Pancreas (tissue), 10 donors: ENCODE results near the gene KIZ. TPM values are rescaled to one million over a fixed set of nuclear protein-coding genes. Genes with fewer than 3 reads are reported as not detected.

Experiments
- ATAC-seq, 4 donors: fragments of 200-7000 bp; cut with Tn5 transposase; one replicate each; pipeline versions ENCODE4 v1.8.0 to v1.9.1; 2020; ENCODE audit warnings: mild to moderate bottlenecking in 4 of 4, moderate library complexity in 4 of 4
- DNase-seq, 6 donors: peaks; one replicate each; pipeline ENCODE4 v3.0.0-alpha.2; 2020
- FAIRE-seq: peaks from 2 replicates; lab custom pipeline; 2012; peaks lifted over from hg19 to GRCh38; lab: Jason Lieb, UNC
- H3K27ac ChIP-seq, 4 donors: fragments of 200-600 bp; sonication (generic); 1 replicate in 3 of 4; 2 replicates in 1 of 4; pipeline versions ENCODE4 v1.5.0 to v1.8.0; 2020
- H3K27me3 ChIP-seq, 4 donors: fragments of 200-600 bp; one replicate each; pipeline ENCODE4 v1.8.0; 2021
- H3K36me3 ChIP-seq, 3 donors: fragments of 200-600 bp; sonication (generic) in 1 of 3; one replicate each; pipeline versions ENCODE4 v1.5.0 to v1.8.0; 2020 to 2021
- H3K4me1 ChIP-seq, 3 donors: fragments of 200-600 bp; one replicate each; pipeline ENCODE4 v1.8.0; 2021
- H3K4me3 ChIP-seq, 4 donors: fragments of 200-600 bp; sonication (generic) in 2 of 4; one replicate each; pipeline versions ENCODE4 v1.5.0 to v1.8.0; 2020 to 2021
- H3K9me3 ChIP-seq, 4 donors: fragments of 200-600 bp; one replicate each; pipeline ENCODE4 v1.8.0; 2021
- CTCF ChIP-seq, 4 donors: fragments of 200-600 bp; sonication (generic) in 3 of 4; IDR thresholded peaks; one replicate each; pipeline versions ENCODE4 v1.5.0 to v1.8.0; 2021; ENCODE audit warnings: antibody characterized with exemption in 4 of 4
- WGBS, 2 donors: extraction: QIAGEN DNeasy Blood & Tissue Kit; methylation state at CpG; one replicate each; pipeline ENCODE4 v1.1.7; 2013; 5-methylcytosine and 5-hydroxymethylcytosine counted together
- intact Hi-C, 3 donors: fragments of 100-400 bp; cut with DNase I; formaldehyde crosslinking; loops; one replicate each; pipeline versions ENCODE4 v1.11.1 to v1.14.2; 2022
- polyA plus RNA-seq, 2 donors: library from polyadenylated mRNA; stranded (reverse); fragments of 200-250 nt; gene quantifications; one replicate each; pipeline ENCODE4 v1.2.3, GENCODE V29; 2013
- total RNA-seq, 6 donors: library from RNA; stranded (reverse); fragmentation: NEBNext Ultra II Directional in 4 of 6; extraction: Animal tissue kit (Norgen Biotek cat#: 25700) in 4 of 6; gene quantifications; one replicate each; pipeline versions ENCODE4 v1.2.1 to v1.2.4, GENCODE V29; 2021 to 2023
- donor health status: healthy with polysubstance abuse.
- donor health status: DM: no; HTN: no; CAD: no; lungs with moderate emphysema.
- donor health status: DM: no; HTN: no; CAD: no.
- donor health status: control.
- donor health status: control.
- donor health status: Bipolar disorder and iron deficiency.
- donor health status: DM: yes; HTN: yes; CAD: no.
- donor health status: DM: no; HTN: no; CAD: no.
- donor health status: DM: no; HTN: no; CAD: no.
- donor health status: DM: yes; HTN: yes; CAD: no.

Gene KIZ
- total and polyA plus RNA-seq, 8 donors: 8.5 to 28.7 (median 19.2) TPM

DNA sequence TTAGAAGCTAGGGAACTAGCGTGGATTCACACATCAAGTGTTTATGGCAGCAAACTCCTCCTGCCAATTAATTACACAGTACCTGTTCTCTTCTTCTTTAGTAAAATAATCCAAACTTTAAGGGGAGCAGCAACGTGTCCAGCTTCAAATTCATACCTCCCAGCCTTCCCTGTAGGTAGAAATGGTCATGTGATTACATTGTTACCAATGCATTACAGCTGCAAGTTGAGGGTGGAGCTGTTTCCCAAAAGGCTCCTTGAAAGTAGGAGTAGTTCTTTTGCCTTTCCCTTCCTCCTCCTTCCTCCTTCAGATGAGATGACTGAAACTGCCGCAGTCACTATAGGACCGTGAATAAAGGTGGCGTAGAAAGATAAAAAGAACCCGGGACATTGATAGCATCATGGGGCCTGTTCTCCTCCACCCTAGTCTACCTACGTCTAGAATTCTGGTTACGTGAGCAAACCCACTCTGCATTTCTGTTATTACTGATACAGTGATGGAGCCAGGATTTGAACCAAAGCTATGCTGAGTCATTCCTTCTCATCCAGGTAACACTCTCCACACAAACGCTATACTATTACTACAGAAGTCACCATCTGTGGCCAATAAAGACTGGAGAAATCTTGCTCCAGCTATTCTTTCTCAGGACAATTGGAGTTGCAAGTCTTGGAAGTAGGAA, 37.9 kb upstream of the KIZ start:
- Histone ChIP-seq H3K4me3 (no peak overlapping the region), H3K36me3 (no peaks in the 10 kb centered on the region), H3K9me3 (no peaks in the 10 kb centered on the region), H3K27ac (no peak overlapping the region), H3K27me3 (peaks cover 0 to 6% (median 2%) of the 10 kb centered on the region in 4 donors), H3K4me1 (no peaks in the 10 kb centered on the region)
- 72 to 81% methylated on average over 9 of the region's 9 CpGs for WGBS, 2 donors
- TF ChIP-seq CTCF (IDR thresholded peaks at IDR 0.05): no peak
- FAIRE-seq: no peak
- intact Hi-C loops: no loop called here
- ATAC-seq: no peak
- no peak for DNase-seq

GRCh38 chr20:21089391-21089790, 36.5 kb upstream of the KIZ start:
- no peak for FAIRE-seq

DNA sequence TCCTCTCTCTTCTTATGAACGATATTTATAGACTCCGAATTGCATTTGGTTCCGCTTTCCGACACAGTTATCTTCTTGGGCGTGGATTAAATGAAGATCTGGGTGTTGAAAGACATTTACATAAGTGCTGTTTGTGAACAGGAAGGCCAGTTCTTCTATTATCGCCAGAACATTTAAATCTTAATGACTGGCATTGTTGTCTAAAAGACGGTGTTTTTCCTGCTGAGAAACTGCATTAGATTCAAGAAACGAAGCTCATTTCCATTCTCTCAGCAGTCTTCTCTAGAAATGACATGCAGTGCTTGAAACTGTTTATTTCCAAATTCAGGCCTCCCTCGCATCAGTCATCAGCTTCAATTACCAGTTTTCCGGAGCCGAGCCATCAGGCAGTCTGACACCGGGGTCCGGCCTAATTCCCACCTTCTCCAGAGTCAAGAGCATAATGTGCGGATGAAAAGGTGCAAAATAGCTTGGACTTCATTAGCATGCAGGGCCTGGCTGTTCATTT, 35.7 kb upstream of the KIZ start:
- FAIRE-seq: no peak
- TF ChIP-seq CTCF (IDR thresholded peaks at IDR 0.05): no peak
- peaks cover 0 to 6% (median 2%) of the 10 kb centered on the region in 4 donors for H3K27me3 ChIP-seq

More at GRCh38 chr20:21089391-21089790, 36.5 kb upstream of the KIZ start:
- H3K9me3 ChIP-seq: no peaks in the 10 kb centered on the region
- no peak for TF ChIP-seq CTCF (IDR thresholded peaks at IDR 0.05)
- peaks cover 0 to 6% (median 2%) of the 10 kb centered on the region in 4 donors for H3K27me3 ChIP-seq
- intact Hi-C loops: no loop called here
- no peaks in the 10 kb centered on the region for H3K4me1 ChIP-seq
- H3K4me3 ChIP-seq: no peak overlapping the region
- WGBS, 2 donors: 35 to 37% methylated on average over 8 of the region's 8 CpGs
- no peak for ATAC-seq
- H3K27ac ChIP-seq: no peak overlapping the region
- DNase-seq: no peak
- no peaks in the 10 kb centered on the region for H3K36me3 ChIP-seq

DNA sequence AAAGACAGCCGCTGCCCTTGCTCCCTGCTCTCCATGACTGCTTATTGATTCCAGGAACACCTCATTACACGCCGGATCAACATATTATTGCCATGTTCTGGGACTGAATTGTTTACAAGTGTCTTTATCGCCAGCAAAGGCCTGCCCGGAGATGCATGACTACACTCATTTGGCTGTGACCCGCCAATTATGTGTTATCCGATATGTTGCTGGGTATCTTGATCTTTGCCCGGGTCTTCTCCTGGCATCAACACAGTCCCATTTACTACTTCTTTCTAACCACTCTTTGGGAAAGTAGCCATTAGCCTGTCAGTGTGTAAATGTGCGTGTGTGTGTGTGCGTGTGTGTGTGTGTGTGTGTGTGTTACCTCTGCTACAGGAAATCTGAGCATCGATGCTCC, 35.2 kb upstream of the KIZ start:
- Histone ChIP-seq H3K4me1 (no peaks in the 10 kb centered on the region), H3K27ac (no peak overlapping the region), H3K36me3 (no peaks in the 10 kb centered on the region), H3K4me3 (no peak overlapping the region), H3K9me3 (no peaks in the 10 kb centered on the region), H3K27me3 (peaks cover 0 to 5% (median 2%) of the 10 kb centered on the region in 4 donors)
- DNase-seq: no peak
- intact Hi-C loops: no loop called here
- no peak for ATAC-seq
- TF ChIP-seq CTCF (IDR thresholded peaks at IDR 0.05): no peak
- no peak for FAIRE-seq
- 70 to 74% methylated on average over 11 of the region's 11 CpGs for WGBS, 2 donors

More for the DNA sequence above, 35.7 kb upstream of the KIZ start:
- WGBS, 2 donors: 60 to 63% methylated on average over 14 of the region's 14 CpGs
- Histone ChIP-seq H3K27ac (no peak overlapping the region), H3K4me3 (no peak overlapping the region), H3K4me1 (no peaks in the 10 kb centered on the region), H3K36me3 (no peaks in the 10 kb centered on the region), H3K9me3 (no peaks in the 10 kb centered on the region)
- no peak for DNase-seq
- ATAC-seq: no peak
- intact Hi-C loops: no loop called here

DNA sequence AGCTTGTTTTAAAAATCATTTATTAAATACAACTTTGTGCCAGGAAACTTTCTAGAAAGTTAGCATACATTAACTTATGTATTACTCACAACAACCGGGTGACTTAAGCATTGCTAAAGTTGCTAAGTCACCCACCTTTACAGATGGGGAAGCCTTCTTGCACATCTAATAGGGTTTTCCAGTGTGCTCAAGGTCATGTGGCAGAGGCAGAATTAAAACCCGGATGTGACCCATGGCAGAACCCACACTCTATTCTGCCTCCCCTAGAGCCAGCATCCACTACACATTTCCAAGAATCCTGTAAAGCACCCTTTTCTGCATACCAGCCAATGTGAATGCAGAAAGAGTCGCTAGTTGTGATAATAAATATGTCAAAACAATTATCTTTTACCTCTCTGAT, 33.1 kb upstream of the KIZ start:
- intact Hi-C loops: no loop called here
- no peak for TF ChIP-seq CTCF (IDR thresholded peaks at IDR 0.05)
- DNase-seq: no peak
- H3K36me3 ChIP-seq: no peaks in the 10 kb centered on the region
- H3K4me3 ChIP-seq: no peak overlapping the region
- WGBS, 2 donors: 48 to 69% methylated on average over 3 of the region's 3 CpGs
- peaks cover 0 to 3% (median 0%) of the 10 kb centered on the region in 4 donors for H3K27me3 ChIP-seq
- H3K4me1 ChIP-seq: no peaks in the 10 kb centered on the region
- no peaks in the 10 kb centered on the region for H3K9me3 ChIP-seq
- FAIRE-seq: no peak
- H3K27ac ChIP-seq: no peak overlapping the region
- no peak for ATAC-seq
